ENCODE measurements around the gene SSC4D.

SSC4D gene

DNA sequence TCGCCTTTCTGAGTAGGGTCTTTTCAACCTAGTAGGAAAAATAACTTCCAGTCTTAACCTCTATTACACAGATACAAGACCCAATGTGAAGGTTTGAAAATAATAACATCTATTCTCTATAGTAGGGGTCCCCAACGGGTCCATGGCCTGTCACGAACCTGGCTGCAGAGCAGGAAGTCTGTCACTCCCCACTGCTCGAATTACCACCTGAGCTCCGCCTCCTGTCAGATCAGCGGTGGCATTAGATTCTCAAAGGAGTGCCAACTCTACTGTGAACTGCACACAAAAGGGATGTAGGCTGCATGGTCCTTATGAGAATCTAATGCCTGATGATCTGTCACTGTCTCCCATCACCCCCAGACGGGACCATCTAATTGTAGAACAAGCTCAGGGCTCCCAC, 58.1 kb downstream of the SSC4D start:
- no peak for DNase-seq

DNA sequence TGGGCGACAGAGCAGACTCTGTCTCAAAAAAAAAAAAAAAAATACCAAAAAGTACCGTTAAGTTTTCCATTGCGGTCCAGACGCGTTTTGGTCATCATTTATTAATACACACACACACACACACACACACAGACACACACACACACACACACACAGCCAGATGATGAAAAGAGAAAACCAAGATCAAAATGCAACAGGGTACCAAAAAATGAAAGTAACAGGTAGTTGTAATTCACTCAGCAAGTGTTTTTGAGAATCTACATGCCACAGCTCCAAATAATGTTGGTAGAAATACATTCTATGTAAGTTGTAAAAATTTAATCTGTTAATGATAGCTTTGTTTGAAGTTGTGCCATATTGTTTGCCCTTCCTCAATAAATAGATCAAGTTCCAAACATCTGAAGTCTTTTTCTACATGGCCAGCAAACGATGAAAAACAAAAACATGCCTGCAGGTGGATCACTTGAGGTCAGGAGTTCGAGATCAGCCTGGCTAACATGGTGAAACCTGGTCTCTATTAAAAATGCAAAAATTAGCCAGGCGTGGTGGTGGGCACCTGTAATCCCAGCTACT, 60.1 kb downstream of the SSC4D start:
- DNase-seq: no peak

DNA sequence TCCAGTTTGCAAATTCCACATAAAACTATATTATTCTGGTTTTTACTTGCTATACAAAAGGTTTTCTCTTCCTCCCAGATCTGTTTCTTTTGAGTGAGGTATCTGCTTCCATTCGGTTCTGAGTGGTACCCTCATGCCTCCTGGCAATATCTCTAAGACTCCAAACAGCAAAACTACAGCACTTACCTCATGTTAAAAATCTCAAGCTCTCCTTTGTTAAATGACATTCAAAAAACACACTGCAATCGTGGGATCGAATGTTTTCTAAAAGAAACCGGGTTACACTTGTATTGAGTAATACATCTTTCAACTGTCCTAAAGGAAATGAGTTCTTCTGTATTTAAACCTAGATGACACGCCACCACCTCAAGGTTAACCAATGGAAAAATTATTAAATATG, 61.8 kb downstream of the SSC4D start:
- no peak for DNase-seq

DNA sequence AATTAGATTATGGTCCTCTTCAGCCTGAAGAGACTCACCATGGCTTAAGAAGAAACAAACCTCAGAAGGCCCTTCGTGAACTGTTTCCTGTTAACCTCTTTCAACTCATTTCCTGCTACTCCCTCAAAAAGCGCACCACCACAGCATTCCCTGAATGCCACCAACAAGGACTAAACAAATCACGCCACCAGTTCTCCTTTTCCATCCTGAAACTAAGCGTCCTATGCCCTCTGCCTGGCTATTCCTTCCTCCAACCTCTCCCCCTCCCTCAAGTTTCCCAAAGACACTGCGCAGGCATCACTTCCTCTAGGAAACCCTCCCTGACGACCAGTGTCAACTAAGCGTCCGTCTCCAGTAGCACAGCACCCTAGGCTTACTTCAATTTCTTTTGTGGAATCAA, 62.7 kb downstream of the SSC4D start:
- no peak for DNase-seq

DNA sequence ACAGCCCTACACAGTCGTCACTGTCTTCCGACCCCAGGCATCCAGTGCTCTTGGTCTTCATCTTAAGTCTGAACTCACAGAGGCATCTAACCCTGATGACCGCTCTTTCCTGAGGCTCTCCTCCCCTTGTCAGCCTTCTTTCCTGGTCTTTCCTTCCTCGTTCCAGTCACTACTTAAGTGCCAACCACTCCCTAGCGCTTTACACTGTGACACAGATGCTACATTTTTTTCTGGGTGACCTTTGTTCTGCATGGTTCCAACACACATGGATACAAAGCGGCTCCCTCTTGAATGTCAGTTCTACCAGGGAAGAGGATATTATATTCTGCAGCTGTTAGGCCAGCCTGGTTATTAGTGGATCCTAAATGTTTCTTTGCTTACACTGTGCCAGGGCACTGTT, 63.4 kb downstream of the SSC4D start:
- DNase-seq: no peak

DNA sequence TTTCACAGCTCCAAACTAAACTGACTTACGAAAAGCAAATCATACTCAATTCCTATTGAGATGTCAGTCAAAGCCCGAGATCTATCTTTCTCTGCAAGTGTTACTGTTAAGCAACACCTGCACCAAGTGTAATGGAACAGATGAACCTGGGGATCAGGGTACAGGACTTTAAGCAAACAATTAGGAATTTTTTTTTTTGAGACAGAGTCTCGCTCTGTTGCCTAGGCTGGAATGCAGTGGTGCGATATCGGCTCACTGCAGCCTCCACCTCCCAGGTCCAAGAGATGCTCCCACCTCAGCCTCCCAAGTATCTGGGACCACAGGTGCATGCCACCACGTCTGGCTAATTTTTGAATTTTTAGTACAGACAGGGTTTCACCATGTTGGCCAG, 65.6 kb downstream of the SSC4D start:
- DNase-seq: no peak

DNA sequence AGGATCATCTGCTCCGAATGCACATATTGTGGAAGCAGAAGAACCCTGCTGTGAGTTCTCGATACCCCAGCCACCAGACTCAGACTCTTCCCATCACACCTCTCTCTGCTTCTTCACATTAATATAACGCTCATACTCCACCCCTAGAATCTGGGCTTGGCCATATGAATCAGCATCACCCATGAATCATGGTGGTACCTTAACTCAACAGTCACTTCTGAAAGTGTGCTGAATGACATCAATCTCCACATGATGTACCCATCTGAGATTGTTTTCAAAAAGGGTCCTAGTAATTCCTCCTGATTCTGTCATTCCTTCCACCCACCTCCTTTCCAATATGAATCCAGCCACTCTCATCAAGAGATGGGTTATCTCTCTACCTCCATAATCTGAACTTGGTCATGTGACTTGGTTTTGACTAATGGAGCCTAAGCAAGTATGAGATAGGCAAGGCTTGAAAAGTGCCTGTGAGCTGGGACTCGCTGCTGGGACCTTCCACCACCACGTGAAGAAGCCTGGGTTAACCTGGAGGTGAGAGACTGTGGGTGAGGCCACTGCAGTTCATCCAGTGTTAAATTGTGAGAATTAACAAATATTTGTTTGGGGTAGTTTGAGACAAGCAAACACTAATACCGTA, 66.1 kb downstream of the SSC4D start:
- no peak for DNase-seq

DNA sequence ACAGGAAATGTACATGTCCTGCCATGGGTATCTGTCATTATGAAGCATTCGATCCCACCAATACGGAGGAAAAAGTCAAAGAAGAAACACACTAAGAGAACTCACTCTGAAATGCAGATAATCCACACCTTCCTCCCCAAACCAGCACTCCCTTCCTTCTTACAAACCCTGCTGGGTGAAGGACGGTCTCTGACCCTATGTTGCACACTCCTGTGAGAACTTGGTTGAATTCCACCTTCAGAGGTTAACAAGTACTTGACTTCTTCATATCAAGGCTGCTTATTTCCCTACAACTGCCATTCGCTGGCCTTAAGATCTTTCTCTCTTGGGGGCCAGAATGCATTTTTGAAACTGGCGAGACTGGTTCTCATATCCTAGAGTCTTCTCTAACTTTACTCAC, 67.3 kb downstream of the SSC4D start:
- DNase-seq: no peak

DNA sequence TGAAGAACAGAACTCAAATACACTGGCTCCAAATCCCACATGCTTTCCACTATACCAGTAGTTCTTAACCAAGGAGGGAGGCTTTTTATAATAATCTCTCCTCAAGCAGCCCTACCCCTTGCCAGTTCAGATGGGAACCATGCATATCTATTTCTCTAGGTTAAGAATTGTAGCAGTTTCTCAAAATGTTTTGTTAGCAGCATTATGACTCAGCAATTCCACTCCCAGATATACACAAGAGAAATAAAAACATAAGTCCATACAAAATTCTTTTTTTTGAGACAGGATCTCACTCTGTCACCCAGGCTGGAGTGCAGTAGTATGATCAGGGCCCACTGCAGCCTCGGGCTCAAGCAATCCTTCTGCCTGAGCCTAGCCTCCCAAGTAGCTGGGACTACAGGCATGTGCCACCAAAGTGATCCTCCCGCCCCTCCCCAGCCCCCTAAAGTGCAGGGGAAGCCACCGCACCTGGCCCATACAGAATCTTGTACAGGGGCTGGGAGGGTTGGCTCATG, 68.8 kb downstream of the SSC4D start:
- DNase-seq: no peak

Measured in midbrain (tissue), 1 donor.